ENCODE measurements around the gene SLC39A11.

GRCh38 chr17:72613806-72614292 lies 478.6 kb downstream of the SLC39A11 start:
- no peak for TF ChIP-seq CTCF (IDR thresholded peaks at IDR 0.05)
- TF ChIP-seq EZH2 (IDR thresholded peaks at IDR 0.05) = no peak
- no peak for TF ChIP-seq EZH2phosphoT487 (IDR thresholded peaks at IDR 0.05)
